ES-I3 (cell line): ENCODE measurements around the gene PLA2G2A.

Experiments used
- H3K36me3 ChIP-seq: 2 replicates; pipeline ENCODE4 v1.6.1; 2013; ENCODE audit warnings: mild to moderate bottlenecking, low read length, control low read depth, moderate library complexity; ENCODE audit not compliant: insufficient read depth
- H3K4me1 ChIP-seq: 2 replicates; pipeline ENCODE4 v1.6.1; 2013; ENCODE audit warnings: mild to moderate bottlenecking, control low read depth, low read length; ENCODE audit not compliant: insufficient read depth
- H3K9ac ChIP-seq: 2 replicates; pipeline ENCODE4 v1.6.1; 2013; ENCODE audit warnings: low read depth, mild to moderate bottlenecking, low read length, moderate library complexity
- H3K9me3 ChIP-seq: 2 replicates; pipeline ENCODE4 v1.6.1; 2013; ENCODE audit warnings: mild to moderate bottlenecking, low read length, moderate library complexity; ENCODE audit not compliant: control insufficient read depth, insufficient read depth

Gene PLA2G2A

GRCh38 chr1:19981507-19982312 lies 2.3 kb upstream of the PLA2G2A start:
- no peaks in the 10 kb centered on the region for H3K36me3 ChIP-seq
- peaks cover 14% of the 10 kb centered on the region for H3K4me1 ChIP-seq
- no peaks in the 10 kb centered on the region for H3K9me3 ChIP-seq
- no peak overlapping the region for H3K9ac ChIP-seq

- Histone ChIP-seq H3K36me3 (no peaks in the 10 kb centered on the region), H3K4me1 (peaks cover 14% of the 10 kb centered on the region), H3K9me3 (no peaks in the 10 kb centered on the region), H3K9ac (no peak overlapping the region)
Observed at GRCh38 chr1:19981170-19981506, 1.7 kb upstream of the PLA2G2A start.

GRCh38 chr1:19980314-19980713 lies 896 bp upstream of the PLA2G2A start:
- Histone ChIP-seq H3K9me3 (no peaks in the 10 kb centered on the region), H3K36me3 (no peaks in the 10 kb centered on the region), H3K4me1 (peaks cover 17% of the 10 kb centered on the region), H3K9ac (no peak overlapping the region)

- Histone ChIP-seq H3K36me3 (no peaks in the 10 kb centered on the region), H3K4me1 (peaks cover 20% of the 10 kb centered on the region), H3K9ac (no peak overlapping the region), H3K9me3 (no peaks in the 10 kb centered on the region)
Observed at GRCh38 chr1:19978143-19978542, 1.3 kb downstream of the PLA2G2A start.

- Histone ChIP-seq H3K9me3 (no peaks in the 10 kb centered on the region), H3K36me3 (peaks cover 3% of the 10 kb centered on the region; the same call in 1 of the 2 replicates), H3K4me1 (peaks cover 8% of the 10 kb centered on the region), H3K9ac (no peak overlapping the region)
Observed at GRCh38 chr1:19976317-19977003, 3.0 kb downstream of the PLA2G2A start.

- peaks cover 6% of the 10 kb centered on the region; the same call in 1 of the 2 replicates for H3K4me1 ChIP-seq
- H3K36me3 ChIP-seq = peaks cover 3% of the 10 kb centered on the region; the same call in 1 of the 2 replicates
- no peaks in the 10 kb centered on the region for H3K9me3 ChIP-seq
- H3K9ac ChIP-seq = no peak overlapping the region
Observed at GRCh38 chr1:19975423-19976193, 3.8 kb downstream of the PLA2G2A start.

GRCh38 chr1:19974822-19975416 lies 4.5 kb downstream of the PLA2G2A start:
- no peaks in the 10 kb centered on the region for H3K9me3 ChIP-seq
- H3K9ac ChIP-seq = no peak overlapping the region
- peaks cover 3% of the 10 kb centered on the region; the same call in 1 of the 2 replicates for H3K36me3 ChIP-seq
- H3K4me1 ChIP-seq = peaks cover 6% of the 10 kb centered on the region; the same call in 1 of the 2 replicates

- no peak overlapping the region for H3K9ac ChIP-seq
- peaks cover 6% of the 10 kb centered on the region; the same call in 1 of the 2 replicates for H3K4me1 ChIP-seq
- H3K9me3 ChIP-seq = no peaks in the 10 kb centered on the region
- peaks cover 3% of the 10 kb centered on the region; the same call in 1 of the 2 replicates for H3K36me3 ChIP-seq
Observed at GRCh38 chr1:19973616-19974015, 5.8 kb downstream of the PLA2G2A start.

- H3K9ac ChIP-seq = no peak overlapping the region
- no peaks in the 10 kb centered on the region for H3K9me3 ChIP-seq
- H3K4me1 ChIP-seq = peaks cover 6% of the 10 kb centered on the region; the same call in 1 of the 2 replicates
- H3K36me3 ChIP-seq = peaks cover 3% of the 10 kb centered on the region; the same call in 1 of the 2 replicates
Observed at GRCh38 chr1:19971664-19972063, 7.8 kb downstream of the PLA2G2A start.

- H3K4me1 ChIP-seq = peaks cover under 1% of the 10 kb centered on the region; the same call in 1 of the 2 replicates
- no peaks in the 10 kb centered on the region for H3K9me3 ChIP-seq
- H3K9ac ChIP-seq = no peak overlapping the region
- peaks cover 3% of the 10 kb centered on the region; the same call in 1 of the 2 replicates for H3K36me3 ChIP-seq
Observed at GRCh38 chr1:19969898-19970660, 9.3 kb downstream of the PLA2G2A start.

GRCh38 chr1:19967808-19968207 lies 11.6 kb downstream of the PLA2G2A start:
- Histone ChIP-seq H3K36me3 (peaks cover 3% of the 10 kb centered on the region; the same call in 1 of the 2 replicates), H3K9me3 (no peaks in the 10 kb centered on the region), H3K9ac (no peak overlapping the region), H3K4me1 (no peaks in the 10 kb centered on the region)

- Histone ChIP-seq H3K9me3 (0 out of 2 replicates have a peak, but pooled peaks cover 3% of the 10 kb centered on the region), H3K36me3 (no peaks in the 10 kb centered on the region), H3K9ac (no peak overlapping the region), H3K4me1 (peaks cover 5% of the 10 kb centered on the region; the same call in 1 of the 2 replicates)
Observed at GRCh38 chr1:19964542-19964941, 14.9 kb downstream of the PLA2G2A start.

GRCh38 chr1:19963636-19964035 lies 15.8 kb downstream of the PLA2G2A start:
- H3K9me3 ChIP-seq = 0 out of 2 replicates have a peak, but pooled peaks cover 3% of the 10 kb centered on the region

More at GRCh38 chr1:19963636-19964035, 15.8 kb downstream of the PLA2G2A start:
- no peak overlapping the region for H3K9ac ChIP-seq
- H3K36me3 ChIP-seq = no peaks in the 10 kb centered on the region
- peaks cover 5% of the 10 kb centered on the region; the same call in 1 of the 2 replicates for H3K4me1 ChIP-seq
